HepG2 (cell line): ENCODE data around the gene SLC24A4. TPM values are rescaled to one million over a fixed set of nuclear protein-coding genes. Genes with fewer than 3 reads are reported as not detected.

Source experiments
- ATF6 ChIP-seq: sonication (generic); formaldehyde crosslinking; conservative IDR thresholded peaks from 2 replicates; pipeline ENCODE4 v1.4.0; 2020; ENCODE audit warnings: missing genetic modification reagents
- CHD2 ChIP-seq: IDR thresholded peaks from 2 replicates; pipeline ENCODE4 v1.6.1; 2011; ENCODE audit warnings: low read depth, low read length, improper control_type of control experiment
- FLYWCH1 ChIP-seq: sonication (generic); formaldehyde crosslinking; IDR thresholded peaks from 2 replicates; pipeline ENCODE4 v1.8.1; 2023; ENCODE audit warnings: mild to moderate bottlenecking, missing genetic modification reagents
- FOXA1 ChIP-seq, 2 experiments: fragments of 450-650 bp in 1 of 2; sonication (generic) in 1 of 2; formaldehyde crosslinking in 1 of 2; IDR thresholded peaks; 2 replicates each; pipeline versions ENCODE4 v1.4.0 to v1.6.1; 2016 to 2020; ENCODE audit warnings: missing genetic modification reagents in 1 of 2
- GABPB1 ChIP-seq: IDR thresholded peaks from 2 replicates; pipeline ENCODE4 v1.6.1; 2016; ENCODE audit warnings: mild to moderate bottlenecking, missing genetic modification reagents, moderate library complexity, missing compliant biosample characterization
- MAFG ChIP-seq: sonication (generic); formaldehyde crosslinking; IDR thresholded peaks from 2 replicates; pipeline ENCODE4 v1.5.1; 2020; ENCODE audit warnings: mild to moderate bottlenecking, missing genetic modification reagents
- MIER3 ChIP-seq: IDR thresholded peaks from 2 replicates; pipeline ENCODE4 v1.6.1; 2016; ENCODE audit warnings: missing compliant biosample characterization, borderline replicate concordance
- MLXIP ChIP-seq: sonication (generic); formaldehyde crosslinking; IDR thresholded peaks from 2 replicates; pipeline ENCODE4 v1.9.0; 2021; ENCODE audit warnings: missing genetic modification reagents, borderline replicate concordance
- NFYC ChIP-seq: IDR thresholded peaks from 2 replicates; pipeline ENCODE4 v1.6.1; 2016; ENCODE audit warnings: missing genetic modification reagents, missing compliant biosample characterization
- SALL1 ChIP-seq: sonication (generic); formaldehyde crosslinking; IDR thresholded peaks from 2 replicates; pipeline ENCODE4 v1.8.0; 2022; ENCODE audit warnings: mild to moderate bottlenecking, missing genetic modification reagents
- SMC3 ChIP-seq: IDR thresholded peaks from 2 replicates; pipeline ENCODE4 v1.6.1; 2011; ENCODE audit warnings: low read length, improper control_type of control experiment
- SSRP1 ChIP-seq: IDR thresholded peaks from 2 replicates; pipeline ENCODE4 v1.6.1; 2016; ENCODE audit warnings: control low read depth
- TCF12 ChIP-seq, 2 experiments: fragments of 450-650 bp in 1 of 2; sonication (generic) in 1 of 2; formaldehyde crosslinking in 1 of 2; IDR thresholded peaks; 2 replicates each; pipeline versions ENCODE4 v1.6.1 to v1.8.0; 2017 to 2022; ENCODE audit warnings: antibody characterized with exemption in 1 of 2, mild to moderate bottlenecking in 1 of 2, missing genetic modification reagents in 1 of 2, moderate library complexity in 1 of 2
- ZFP1 ChIP-seq: IDR thresholded peaks from 2 replicates; pipeline ENCODE4 v1.6.1; 2016
- ZFP91 ChIP-seq: sonication (generic); formaldehyde crosslinking; IDR thresholded peaks from 2 replicates; pipeline ENCODE4 v1.9.0; 2022; ENCODE audit warnings: missing genetic modification reagents, mild to moderate bottlenecking, borderline replicate concordance
- ZNF12 ChIP-seq: sonication (generic); formaldehyde crosslinking; IDR thresholded peaks from 2 replicates; pipeline ENCODE4 v1.5.0; 2020; ENCODE audit warnings: missing genetic modification reagents
- ZNF280D ChIP-seq: sonication (generic); formaldehyde crosslinking; IDR thresholded peaks from 2 replicates; pipeline ENCODE4 v1.5.1; 2020; ENCODE audit warnings: mild to moderate bottlenecking, missing genetic modification reagents
- ZNF430 ChIP-seq: sonication (generic); formaldehyde crosslinking; IDR thresholded peaks from 2 replicates; pipeline ENCODE4 v1.9.0; 2021; ENCODE audit warnings: mild to moderate bottlenecking, missing genetic modification reagents
- ZNF510 ChIP-seq: sonication (generic); formaldehyde crosslinking; IDR thresholded peaks from 2 replicates; pipeline ENCODE4 v1.4.0; 2020; ENCODE audit warnings: low read depth, mild to moderate bottlenecking, missing genetic modification reagents
- ZNF674 ChIP-seq: sonication (generic); formaldehyde crosslinking; IDR thresholded peaks from 2 replicates; pipeline ENCODE4 v1.5.0; 2020; ENCODE audit warnings: low read depth, mild to moderate bottlenecking, missing genetic modification reagents
- ZNF720 ChIP-seq: sonication (generic); formaldehyde crosslinking; IDR thresholded peaks from 2 replicates; pipeline ENCODE4 v1.4.0; 2020; ENCODE audit warnings: missing genetic modification reagents
- polyA plus RNA-seq, 8 experiments: library from polyadenylated mRNA; depleted of rRNA in 3 of 8; stranded (reverse) in 7 of 8; unstranded in 1 of 8; fragments of >200 nt; fragmentation: Illumina TruSeq in 4 of 8; extraction: Trizol in 4 of 8; gene quantifications; 2 replicates each; pipeline versions ENCODE4 v1.2.1 to v1.2.3, GENCODE V29; 2011 to 2016; ENCODE audit warnings: low read depth in 4 of 8, missing spikeins in 1 of 8, mixed read lengths in 1 of 8; ENCODE audit not compliant: insufficient read depth in 1 of 8
- total RNA-seq, 5 experiments: library from RNA; depleted of rRNA; stranded (reverse); fragments of >200 nt; fragmentation: Illumina TruSeq; extraction: Trizol; gene quantifications; 2 replicates each; pipeline ENCODE4 v1.2.3, GENCODE V29; 2016; ENCODE audit warnings: low read depth in 1 of 5

SLC24A4 gene
- total and polyA plus RNA-seq, 2 of the 13 experiments (the other 11 are each of a cell fraction or from before 2014, with no cell fraction given): not detected

- TF ChIP-seq ZNF674 (CRISPR knock-in tag): no peak
- TF ChIP-seq SSRP1 (CRISPR knock-in tag): no peak
- no peak for TF ChIP-seq CHD2
- TF ChIP-seq ZNF12 (CRISPR knock-in tag): no peak
- no peak for TF ChIP-seq ZNF280D (CRISPR knock-in tag)
- TF ChIP-seq TCF12 (IDR thresholded peaks at IDR 0.05): no peak
- no peak for TF ChIP-seq TCF12 (CRISPR knock-in tag; IDR thresholded peaks at IDR 0.05)
- TF ChIP-seq MLXIP: no peak
- TF ChIP-seq SALL1 (CRISPR knock-in tag): peak; percentile 96
- no peak for TF ChIP-seq ZFP1 (CRISPR knock-in tag)
- no peak for TF ChIP-seq MAFG (CRISPR knock-in tag)
- TF ChIP-seq NFYC (CRISPR knock-in tag): no peak
- no peak for TF ChIP-seq ATF6 (CRISPR knock-in tag)
- TF ChIP-seq ZNF510 (CRISPR knock-in tag): no peak
- no peak; the same call in 1 of the 2 replicates for TF ChIP-seq GABPB1 (CRISPR knock-in tag)
- no peak for TF ChIP-seq ZNF430 (CRISPR knock-in tag)
- no peak for TF ChIP-seq FOXA1 (IDR thresholded peaks at IDR 0.05)
- TF ChIP-seq FOXA1 (CRISPR knock-in tag; IDR thresholded peaks at IDR 0.05): peak; percentile 78
- 0 out of 2 replicates have a peak, but pooled peaks have one; percentile 28 for TF ChIP-seq MIER3 (CRISPR knock-in tag)
- no peak for TF ChIP-seq ZFP91 (CRISPR knock-in tag)
- TF ChIP-seq SMC3: peak; percentile 22
- no peak for TF ChIP-seq ZNF720 (CRISPR knock-in tag)
- TF ChIP-seq FLYWCH1: no peak
Measured at GRCh38 chr14:92503756-92504491, 181.0 kb downstream of the SLC24A4 start (continued).
